SK-N-SH treated with all-trans-retinoic acid at 6 μM for 48 hours (cell line): Measurements from ENCODE around the gene KRT7.

Experiments
- ATAC-seq: fragments of 200-7000 bp; cut with Tn5 transposase; 3 replicates; pipeline ENCODE4 v1.9.1; 2020; ENCODE audit warnings: mild to moderate bottlenecking, moderate library complexity
- BACH2 ChIP-seq: fragments of 250-450 bp; sonication (Bioruptor Pico); IDR thresholded peaks from 2 replicates; pipeline ENCODE4 v1.9.0; 2021; ENCODE audit warnings: mild to moderate bottlenecking, borderline replicate concordance
- CREB5 ChIP-seq: fragments of 250-450 bp; sonication (Bioruptor Pico); IDR thresholded peaks from 2 replicates; pipeline ENCODE4 v1.5.1; 2020; ENCODE audit warnings: low read depth, mild to moderate bottlenecking, moderate library complexity
- CSDC2 ChIP-seq: fragments of 250-450 bp; sonication (Bioruptor Pico); IDR thresholded peaks from 2 replicates; pipeline ENCODE4 v1.5.0; 2020; ENCODE audit warnings: mild to moderate bottlenecking, moderate library complexity
- CSRNP3 ChIP-seq: fragments of 250-450 bp; sonication (Bioruptor Pico); IDR thresholded peaks from 2 replicates; pipeline ENCODE4 v1.5.1; 2021; ENCODE audit warnings: mild to moderate bottlenecking, moderate library complexity
- ESRRG ChIP-seq: fragments of 250-450 bp; sonication (Bioruptor Pico); IDR thresholded peaks from 2 replicates; pipeline ENCODE4 v1.6.1; 2021; ENCODE audit warnings: mild to moderate bottlenecking
- GLIS3 ChIP-seq: fragments of 250-450 bp; sonication (Bioruptor Pico); IDR thresholded peaks from 2 replicates; pipeline ENCODE4 v1.5.0; 2020; ENCODE audit warnings: mild to moderate bottlenecking, moderate library complexity
- ISL1 ChIP-seq: fragments of 250-450 bp; sonication (Bioruptor Pico); IDR thresholded peaks from 2 replicates; pipeline ENCODE4 v2.1.2; 2022; ENCODE audit warnings: mild to moderate bottlenecking, moderate library complexity
- POU6F1 ChIP-seq: fragments of 250-450 bp; sonication (Bioruptor Pico); IDR thresholded peaks from 2 replicates; pipeline ENCODE4 v1.8.0; 2021; ENCODE audit warnings: low read depth, mild to moderate bottlenecking, moderate library complexity, borderline replicate concordance
- PPARA ChIP-seq: fragments of 250-450 bp; sonication (Bioruptor Pico); IDR thresholded peaks from 2 replicates; pipeline ENCODE4 v1.5.0; 2020; ENCODE audit warnings: mild to moderate bottlenecking, borderline replicate concordance
- RARB ChIP-seq: fragments of 250-450 bp; sonication (Bioruptor Pico); IDR thresholded peaks from 2 replicates; pipeline ENCODE4 v1.8.0; 2021; ENCODE audit warnings: mild to moderate bottlenecking, moderate library complexity
- SNAI2 ChIP-seq: fragments of 250-450 bp; sonication (Bioruptor Pico); IDR thresholded peaks from 2 replicates; pipeline ENCODE4 v1.5.0; 2020; ENCODE audit warnings: mild to moderate bottlenecking, moderate library complexity
- TCF4 ChIP-seq: fragments of 250-450 bp; sonication (Bioruptor Pico); IDR thresholded peaks from 2 replicates; pipeline ENCODE4 v1.8.0; 2021; ENCODE audit warnings: mild to moderate bottlenecking, moderate library complexity, borderline replicate concordance
- TSHZ2 ChIP-seq: fragments of 250-450 bp; sonication (Bioruptor Pico); IDR thresholded peaks from 2 replicates; pipeline ENCODE4 v1.5.0; 2020; ENCODE audit warnings: mild to moderate bottlenecking, moderate library complexity
- ZC3H10 ChIP-seq: fragments of 250-450 bp; sonication (Bioruptor Pico); IDR thresholded peaks from 2 replicates; pipeline ENCODE4 v1.5.1; 2021; ENCODE audit warnings: mild to moderate bottlenecking, moderate library complexity
- ZFP3 ChIP-seq: fragments of 250-450 bp; sonication (Bioruptor Pico); IDR thresholded peaks from 2 replicates; pipeline ENCODE4 v1.5.0; 2020; ENCODE audit warnings: mild to moderate bottlenecking, moderate library complexity
- ZFP30 ChIP-seq: fragments of 450-650 bp; formaldehyde crosslinking; IDR thresholded peaks from 2 replicates; pipeline ENCODE4 v1.5.0; 2022; ENCODE audit warnings: mild to moderate bottlenecking, moderate library complexity
- ZNF565 ChIP-seq: fragments of 450-650 bp; formaldehyde crosslinking; conservative IDR thresholded peaks from 2 replicates; pipeline ENCODE4 v1.5.0; 2020; ENCODE audit warnings: low read depth, mild to moderate bottlenecking, moderate library complexity
- ZNF70 ChIP-seq: fragments of 450-650 bp; formaldehyde crosslinking; IDR thresholded peaks from 2 replicates; pipeline ENCODE4 v1.5.0; 2020; ENCODE audit warnings: mild to moderate bottlenecking, moderate library complexity
- ZNF8 ChIP-seq: fragments of 450-650 bp; formaldehyde crosslinking; IDR thresholded peaks from 2 replicates; pipeline ENCODE4 v1.5.0; 2020; ENCODE audit warnings: mild to moderate bottlenecking, moderate library complexity

Gene KRT7

GRCh38 chr12:52230364-52231281 lies 2.4 kb upstream of the KRT7 start:
- ATAC-seq = peak; percentile 93
- TF ChIP-seq ZFP3 (CRISPR knock-in tag) (0 out of 2 replicates have a peak, but pooled peaks have one; percentile 33), TCF4 (CRISPR knock-in tag) (no peak), ESRRG (no peak), ISL1 (CRISPR knock-in tag) (peak; percentile 70), CREB5 (CRISPR knock-in tag) (0 out of 2 replicates have a peak, but pooled peaks have one; percentile 54), ZNF8 (no peak), PPARA (CRISPR knock-in tag) (no peak), ZNF565 (CRISPR knock-in tag) (no peak)

- ATAC-seq = no peak
- no peak for TF ChIP-seq ZNF8
- TF ChIP-seq PPARA (CRISPR knock-in tag) = no peak
- TF ChIP-seq CSRNP3 (CRISPR knock-in tag) = no peak
- no peak for TF ChIP-seq RARB (CRISPR knock-in tag)
Observed at GRCh38 chr12:52231305-52232202, 1.5 kb upstream of the KRT7 start.

- ATAC-seq = no peak
- TF ChIP-seq ZNF70 (CRISPR knock-in tag) (no peak), CSDC2 (CRISPR knock-in tag) (no peak), TCF4 (CRISPR knock-in tag) (no peak), ZNF8 (no peak), POU6F1 (CRISPR knock-in tag) (no peak), CREB5 (CRISPR knock-in tag) (no peak), ZFP30 (CRISPR knock-in tag) (no peak), ZNF565 (CRISPR knock-in tag) (no peak), RARB (CRISPR knock-in tag) (no peak), ZC3H10 (CRISPR knock-in tag) (no peak)
Observed at GRCh38 chr12:52232203-52232673, 805 bp upstream of the KRT7 start.

GRCh38 chr12:52233462-52234207 lies 592 bp downstream of the KRT7 start:
- ATAC-seq = no peak
- TF ChIP-seq GLIS3 (no peak), TSHZ2 (CRISPR knock-in tag) (no peak), ZNF8 (no peak), BACH2 (CRISPR knock-in tag) (no peak), CSDC2 (CRISPR knock-in tag) (no peak), ZNF565 (CRISPR knock-in tag) (no peak), ZC3H10 (CRISPR knock-in tag) (no peak), SNAI2 (no peak), CSRNP3 (CRISPR knock-in tag) (no peak), CREB5 (CRISPR knock-in tag) (no peak)
